ENCODE results near the gene PIM2.
A peak's percentile ranks its signal among the peaks of the same experiment; 100 is the strongest.

Gene PIM2

GRCh38 chrX:48918643-48919340 is at the start of gene PIM2:
Gene PIM2 (minus strand): TSS chrX:48919024. CDS start chrX:48918834, 190 bp downstream.
- DNase-seq = peak; percentile 71

DNA sequence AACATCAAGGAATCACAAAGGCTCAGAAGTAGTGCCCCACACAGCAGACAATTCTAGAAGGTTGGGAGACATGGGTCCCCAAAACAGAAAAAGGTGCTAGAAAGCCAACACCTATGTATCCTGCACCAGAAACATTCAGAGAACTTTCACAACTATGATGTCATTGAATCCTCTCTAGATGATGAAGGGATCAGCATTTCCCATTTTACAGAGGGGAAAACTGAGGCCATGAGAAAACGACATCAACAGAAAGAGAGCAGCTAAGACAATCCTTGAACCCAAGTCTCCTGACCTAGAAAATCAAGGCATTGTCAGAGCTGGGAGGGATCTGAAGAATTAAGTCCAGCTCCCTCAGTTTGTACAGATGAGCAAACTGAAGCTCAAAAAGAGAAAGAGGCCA is 49.6 kb upstream of the PIM2 start:
- DNase-seq = no peak

DNA sequence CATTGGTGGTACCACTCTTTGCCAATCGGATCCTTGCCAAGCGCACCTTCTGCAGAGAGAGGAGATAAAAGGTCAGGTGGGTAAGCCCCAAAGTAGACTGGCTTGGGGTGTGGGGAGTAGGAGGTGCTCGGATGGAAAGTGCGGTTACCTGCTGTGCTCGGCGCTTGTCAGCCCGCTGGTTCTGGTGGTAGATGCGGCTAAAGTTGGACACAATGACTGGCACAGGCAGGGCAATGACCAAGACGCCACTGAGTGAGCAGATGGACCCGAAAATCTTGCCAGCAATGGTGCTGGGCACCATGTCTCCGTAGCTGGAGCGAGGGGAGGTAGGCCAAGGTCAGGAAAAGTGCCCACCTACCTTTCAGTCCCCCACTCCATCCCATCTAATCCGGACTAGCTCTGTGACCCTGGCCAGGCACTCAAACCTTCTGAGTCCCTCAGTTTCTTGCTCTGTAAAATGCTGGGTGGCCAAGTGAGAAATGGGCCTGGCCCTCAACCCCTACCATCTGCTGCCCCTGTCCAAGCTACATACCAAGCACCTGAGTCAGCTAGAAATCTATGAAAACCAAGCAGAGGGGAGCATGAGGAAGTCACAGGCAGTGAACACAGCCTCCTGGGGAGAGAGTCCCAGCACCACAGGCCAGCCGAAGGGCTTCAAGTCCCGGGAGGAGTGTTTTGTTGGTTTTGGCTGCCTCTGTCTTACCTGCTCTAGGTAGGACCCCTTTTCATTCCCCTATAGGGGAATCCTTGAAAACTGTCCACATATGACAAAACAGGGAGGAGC is 48.2 kb upstream of the PIM2 start:
- DNase-seq = no peak

GRCh38 chrX:48965959-48966358 is 47.1 kb upstream of the PIM2 start:
- no peak for DNase-seq

- no peak for DNase-seq
Measured at GRCh38 chrX:48961585-48962091, 42.8 kb upstream of the PIM2 start.

GRCh38 chrX:48960291-48960690 is 41.5 kb upstream of the PIM2 start:
- DNase-seq = no peak

- DNase-seq = no peak
Measured at GRCh38 chrX:48958635-48959094, 39.8 kb upstream of the PIM2 start.

- peak; percentile 71 for DNase-seq
Measured at GRCh38 chrX:48957827-48958634, 39.2 kb upstream of the PIM2 start.

DNA sequence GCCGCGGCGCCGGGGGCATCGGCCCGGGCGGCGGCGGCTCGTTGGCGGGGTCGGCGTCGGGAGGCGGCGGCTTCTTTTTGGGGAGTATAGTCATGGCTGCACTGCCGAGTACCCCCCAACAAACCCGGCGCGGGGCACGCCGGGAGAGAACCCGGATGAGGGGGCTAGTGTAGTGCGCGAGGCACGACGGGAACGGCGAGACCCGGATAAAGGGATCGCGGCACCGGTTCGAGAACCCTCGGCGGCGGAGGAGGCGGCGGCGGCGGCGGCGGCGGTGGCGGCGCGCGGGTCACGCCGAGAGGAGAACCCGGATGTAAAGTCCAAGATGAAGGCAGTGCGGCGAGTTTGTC is 38.6 kb upstream of the PIM2 start, which contains the start of gene OTUD5:
OTUD5 (minus strand) TSS at position 131 of the 350 bp plus-strand sequence; CDS start at position 94, 37 bp downstream.
- no peak for DNase-seq

- DNase-seq = no peak
Measured at GRCh38 chrX:48956728-48957414, 38.0 kb upstream of the PIM2 start.

DNA sequence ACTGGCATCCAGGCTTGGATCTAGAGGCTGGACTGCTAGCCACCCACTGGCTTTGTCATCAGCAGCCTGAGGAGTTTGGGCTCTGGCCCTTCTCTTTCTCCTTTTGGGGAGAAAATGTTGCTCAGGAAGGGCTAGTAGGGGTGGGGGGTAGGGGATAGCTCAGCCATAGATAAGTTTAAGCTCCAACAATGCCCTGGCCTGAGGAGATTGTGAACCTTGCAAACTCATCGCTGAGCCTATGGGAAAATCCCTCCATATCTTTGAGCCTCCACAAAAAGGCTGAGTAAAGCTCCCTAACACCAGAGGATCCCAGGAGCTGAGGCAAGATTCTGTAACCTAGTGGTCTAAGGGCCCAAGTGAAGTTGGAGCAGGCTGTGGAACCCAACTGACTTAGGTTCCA is 29.8 kb upstream of the PIM2 start:
- no peak for DNase-seq

DNA sequence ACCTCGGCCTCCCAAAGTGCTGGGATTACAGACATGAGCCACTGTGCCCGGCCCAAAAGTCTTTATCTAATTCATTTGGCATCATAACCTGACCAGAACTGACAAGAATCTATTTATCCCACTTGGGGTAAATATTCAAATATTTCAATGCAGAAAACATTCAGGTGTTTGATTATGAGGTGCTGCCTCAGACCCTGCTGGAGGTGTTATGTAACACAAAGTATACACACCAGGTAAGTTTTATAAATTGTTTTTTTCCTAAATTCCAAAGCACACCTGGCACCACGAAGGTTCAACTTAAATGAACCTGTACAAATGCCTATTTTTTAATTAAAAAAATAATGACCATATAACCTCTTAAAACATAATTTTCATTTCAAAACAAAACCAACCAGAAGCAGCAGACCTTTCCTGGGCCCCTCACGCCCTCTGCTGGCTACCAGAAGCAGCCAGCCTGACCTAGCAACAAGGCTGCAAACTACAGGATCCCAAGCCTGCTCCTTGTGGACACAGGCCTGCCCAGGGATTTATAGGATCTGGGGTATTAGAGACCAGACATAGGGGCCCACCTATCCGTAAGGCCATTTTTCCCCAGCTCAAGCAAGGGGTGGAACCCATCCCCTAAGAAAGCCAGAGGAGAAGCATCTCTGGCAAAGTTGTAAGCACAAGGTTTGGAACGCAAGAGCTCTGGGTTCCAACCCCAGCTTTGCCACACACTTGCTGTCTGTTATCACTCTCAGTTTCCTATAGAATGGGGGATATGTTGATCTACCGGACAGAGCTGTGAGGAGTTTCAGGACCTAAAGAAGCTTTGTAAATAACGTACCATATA is 26.9 kb upstream of the PIM2 start:
- DNase-seq = peak; percentile 0

- no peak for DNase-seq
Measured at GRCh38 chrX:48942895-48943294, 24.1 kb upstream of the PIM2 start.

GRCh38 chrX:48940404-48940955 is 21.7 kb upstream of the PIM2 start:
- DNase-seq = no peak

DNA sequence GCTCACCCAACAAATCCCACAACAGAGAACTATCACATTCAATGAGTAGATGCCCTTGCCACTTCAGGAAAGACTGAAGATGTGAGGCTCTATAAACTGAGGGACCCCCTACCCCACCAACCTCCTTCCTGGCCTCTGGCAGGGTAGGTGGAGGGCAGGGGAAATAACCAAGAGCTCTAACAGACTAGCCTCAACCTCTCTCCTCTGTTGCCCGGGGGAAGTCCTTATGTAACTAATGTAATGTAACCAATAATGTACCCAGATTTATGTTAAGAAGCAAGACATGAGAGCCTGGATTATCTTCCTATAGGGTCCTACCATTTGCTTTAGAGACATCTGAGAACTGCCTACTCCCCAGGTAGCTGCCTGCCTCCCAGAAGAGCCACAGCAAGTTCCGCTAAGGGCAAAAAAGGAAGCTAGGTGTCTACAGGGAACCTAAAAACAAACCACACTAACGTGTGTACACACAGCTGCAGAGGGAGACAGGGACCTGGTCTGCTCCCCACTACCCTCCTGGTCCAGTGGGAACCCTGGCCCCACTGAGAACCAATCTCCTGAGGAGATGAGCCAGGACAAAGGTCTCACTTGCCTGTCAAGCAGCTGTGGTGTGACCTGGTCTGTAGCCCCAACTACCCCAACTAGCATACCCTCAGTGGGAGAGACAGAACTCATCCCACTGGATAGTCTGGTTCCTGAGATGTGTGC is 20.9 kb upstream of the PIM2 start:
- DNase-seq = no peak

- DNase-seq = no peak
Measured at GRCh38 chrX:48938721-48939425, 20.0 kb upstream of the PIM2 start.

DNA sequence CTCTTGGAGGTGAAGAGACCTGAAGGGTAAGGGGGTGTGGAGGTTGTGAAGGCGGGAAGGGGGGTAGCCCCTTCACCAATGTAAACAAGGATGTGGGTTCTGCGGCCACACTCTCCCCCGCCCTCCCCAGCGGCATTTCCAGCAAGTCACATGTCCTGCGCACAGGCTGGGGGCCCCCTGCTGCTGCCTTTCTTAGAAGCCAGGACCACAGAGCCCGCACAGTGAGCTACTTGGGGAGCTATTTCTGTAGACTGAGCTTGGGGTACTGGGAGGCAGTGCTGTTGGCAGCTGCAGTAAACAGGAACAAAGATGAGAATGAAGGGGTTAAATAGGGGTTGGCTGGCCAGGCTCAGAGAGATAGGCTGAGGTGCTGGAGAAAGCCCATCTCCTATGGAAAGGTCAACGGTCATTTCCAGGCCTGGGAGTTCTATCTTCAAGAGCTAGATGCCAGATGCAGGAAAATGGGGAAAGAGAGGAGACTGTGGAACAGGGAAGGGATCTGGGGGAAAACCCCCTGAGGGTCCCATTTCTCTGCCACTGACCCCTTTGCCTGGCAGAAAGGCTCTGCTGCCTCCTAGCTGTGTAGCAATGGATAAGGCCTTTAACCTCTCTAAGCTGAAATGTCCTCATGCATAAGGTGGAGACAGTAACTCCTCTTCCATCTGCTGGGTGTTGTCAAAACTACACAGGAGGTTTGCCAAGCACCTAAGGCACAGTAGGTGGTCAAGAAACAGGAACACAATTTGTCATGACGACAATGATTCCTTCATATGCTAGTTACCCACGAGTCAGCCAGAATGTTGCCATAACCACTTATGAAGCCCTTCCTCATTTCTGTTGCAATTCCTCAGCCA is 18.5 kb upstream of the PIM2 start:
- no peak for DNase-seq

- no peak for DNase-seq
Measured at GRCh38 chrX:48936429-48937053, 17.7 kb upstream of the PIM2 start.

GRCh38 chrX:48935301-48935670 is 16.5 kb upstream of the PIM2 start:
- DNase-seq = no peak
